ENCODE results near the gene TMEM150A. TPM values are rescaled to one million over a fixed set of nuclear protein-coding genes. Genes with fewer than 3 reads are reported as not detected.

The TMEM150A gene
- total and polyA plus RNA-seq, 2 of the 4 experiments (the other 2 are of a cell fraction), result 4.8 to 16.3 TPM

DNA sequence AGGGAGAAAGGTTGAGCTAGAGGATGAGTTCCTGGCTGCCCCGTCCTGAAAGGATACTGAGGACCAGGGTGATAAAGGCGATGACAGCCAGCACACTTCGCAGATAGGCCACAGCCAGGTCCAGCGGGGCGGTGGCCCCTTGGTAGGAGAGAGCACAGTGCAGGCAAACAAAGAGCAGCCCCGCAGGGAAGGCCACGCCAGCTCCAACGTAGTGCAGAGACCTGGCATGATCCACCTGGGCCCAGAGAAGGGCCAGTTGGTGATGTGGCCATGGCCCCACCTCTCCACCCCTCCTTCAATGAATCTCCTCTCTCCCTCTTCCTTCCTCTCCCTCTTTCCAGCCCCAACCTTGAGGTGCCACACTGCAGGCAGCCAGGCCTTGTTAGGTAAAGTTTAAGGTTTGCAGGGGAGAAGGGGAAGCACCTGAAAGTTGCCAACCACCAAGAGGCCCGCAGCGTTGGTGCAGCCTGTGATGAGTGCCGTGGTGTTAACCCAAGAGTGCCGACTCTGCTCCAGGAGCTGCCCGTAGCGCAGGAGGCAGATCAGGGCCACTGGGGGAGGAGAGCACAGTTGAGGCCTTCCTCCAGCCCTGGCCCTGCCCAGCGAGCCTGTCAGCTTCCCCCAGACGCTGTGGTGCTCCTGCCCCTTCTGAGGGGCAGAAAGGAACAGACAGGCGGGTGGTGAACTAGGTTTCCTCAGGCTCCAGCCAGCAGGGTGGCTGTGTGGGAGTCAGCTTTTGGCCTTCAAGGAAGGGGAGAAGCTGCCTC is 2.8 kb downstream of the TMEM150A start:
- H3K18ac ChIP-seq (ENCODE audit: low read depth, low read length), result no peak overlapping the region
- H4K8ac ChIP-seq (ENCODE audit: low read depth in 2 of 2, low read length in 2 of 2), result no peak overlapping the region
- no peak overlapping the region for H3K4ac ChIP-seq (ENCODE audit: low read depth, low read length)
- no peak overlapping the region for H3K4me3 ChIP-seq (ENCODE audit: insufficient read depth, low read depth, low read length)
- H3K79me1 ChIP-seq (ENCODE audit: low read depth in 1 of 2, low read length in 2 of 2), result peaks cover 24 to 70% of the 10 kb centered on the region in 2 experiments; a peak in 3 of 4 replicates
- DNase-seq (no peak), ATAC-seq (ENCODE audit: low read depth) (no peak)
- no peak overlapping the region for H3K56ac ChIP-seq (ENCODE audit: extremely low read depth, insufficient read depth, low read length)
- H2AK9ac ChIP-seq (replicated peaks; ENCODE audit: low read depth, low read length, poor library complexity), result peak overlapping the region; percentile 61
- BruUV-seq (replicated peaks), result no TSS peak
- no peak overlapping the region for H2AK5ac ChIP-seq (ENCODE audit: low read depth, low read length)
- in situ Hi-C loops (cut with MboI; ENCODE audit: low sequenced_read_pairs) (no loop called here), intact Hi-C loops (cut with micrococcal nuclease) (loop anchor here (5.0 kb wide), 1 partner anchor 37 kb away; the partner anchor contains the start of gene GGCX), dilution Hi-C loops (cut with HindIII; ENCODE audit: low sequenced_read_pairs, unreplicated experiment) (no loop called here)
- TF ChIP-seq, protein P1, sequence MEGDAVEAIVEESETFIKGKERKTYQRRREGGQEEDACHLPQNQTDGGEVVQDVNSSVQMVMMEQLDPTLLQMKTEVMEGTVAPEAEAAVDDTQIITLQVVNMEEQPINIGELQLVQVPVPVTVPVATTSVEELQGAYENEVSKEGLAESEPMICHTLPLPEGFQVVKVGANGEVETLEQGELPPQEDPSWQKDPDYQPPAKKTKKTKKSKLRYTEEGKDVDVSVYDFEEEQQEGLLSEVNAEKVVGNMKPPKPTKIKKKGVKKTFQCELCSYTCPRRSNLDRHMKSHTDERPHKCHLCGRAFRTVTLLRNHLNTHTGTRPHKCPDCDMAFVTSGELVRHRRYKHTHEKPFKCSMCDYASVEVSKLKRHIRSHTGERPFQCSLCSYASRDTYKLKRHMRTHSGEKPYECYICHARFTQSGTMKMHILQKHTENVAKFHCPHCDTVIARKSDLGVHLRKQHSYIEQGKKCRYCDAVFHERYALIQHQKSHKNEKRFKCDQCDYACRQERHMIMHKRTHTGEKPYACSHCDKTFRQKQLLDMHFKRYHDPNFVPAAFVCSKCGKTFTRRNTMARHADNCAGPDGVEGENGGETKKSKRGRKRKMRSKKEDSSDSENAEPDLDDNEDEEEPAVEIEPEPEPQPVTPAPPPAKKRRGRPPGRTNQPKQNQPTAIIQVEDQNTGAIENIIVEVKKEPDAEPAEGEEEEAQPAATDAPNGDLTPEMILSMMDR (conservative IDR thresholded peaks at IDR 0.05; ENCODE audit: low read depth, low read length), result no peak
- TF ChIP-seq MAZ (IDR thresholded peaks at IDR 0.05; ENCODE audit: borderline replicate concordance, low read depth, low read length) (no peak), CEBPB (IDR thresholded peaks at IDR 0.05; ENCODE audit: low read depth, low read length) (no peak), BHLHE40 (IDR thresholded peaks at IDR 0.05; ENCODE audit: low read depth, low read length) (no peak), NFE2L2 (IDR thresholded peaks at IDR 0.05; ENCODE audit: low read depth, low read length) (no peak), MXI1 (IDR thresholded peaks at IDR 0.05; ENCODE audit: borderline replicate concordance, low read depth, low read length) (no peak), POLR2A (IDR thresholded peaks at IDR 0.05; ENCODE audit: low read depth, low read length) (no peak), RAD21 (IDR thresholded peaks at IDR 0.05; ENCODE audit: low read length) (no peak), CHD1 (IDR thresholded peaks at IDR 0.05; ENCODE audit: low read depth, low read length) (no peak), RFX5 (IDR thresholded peaks at IDR 0.05; ENCODE audit: low read depth, low read length) (no peak), RCOR1 (IDR thresholded peaks at IDR 0.05; ENCODE audit: insufficient replicate concordance, low read length) (no peak), SMC3 (IDR thresholded peaks at IDR 0.05; ENCODE audit: low read depth, low read length) (no peak)
- TF ChIP-seq, protein P2, sequence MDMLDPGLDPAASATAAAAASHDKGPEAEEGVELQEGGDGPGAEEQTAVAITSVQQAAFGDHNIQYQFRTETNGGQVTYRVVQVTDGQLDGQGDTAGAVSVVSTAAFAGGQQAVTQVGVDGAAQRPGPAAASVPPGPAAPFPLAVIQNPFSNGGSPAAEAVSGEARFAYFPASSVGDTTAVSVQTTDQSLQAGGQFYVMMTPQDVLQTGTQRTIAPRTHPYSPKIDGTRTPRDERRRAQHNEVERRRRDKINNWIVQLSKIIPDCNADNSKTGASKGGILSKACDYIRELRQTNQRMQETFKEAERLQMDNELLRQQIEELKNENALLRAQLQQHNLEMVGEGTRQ (IDR thresholded peaks at IDR 0.05; ENCODE audit: low read depth, low read length), result no peak
- peaks cover 26% of the 10 kb centered on the region for H3K36me3 ChIP-seq (ENCODE audit: control insufficient read depth, insufficient read depth, low read length)
- H2BK15ac ChIP-seq (ENCODE audit: low read depth, low read length), result no peak overlapping the region
- H3K4me2 ChIP-seq (ENCODE audit: low read depth, low read length), result no peak overlapping the region
- no peak overlapping the region for H3K23ac ChIP-seq (ENCODE audit: low read depth, low read length)
- no peak overlapping the region for H3K14ac ChIP-seq (replicated peaks; ENCODE audit: low read depth, low read length)
- no peak overlapping the region for H2AFZ ChIP-seq (replicated peaks; ENCODE audit: low read length, poor library complexity)
- no peak overlapping the region for H2BK5ac ChIP-seq (ENCODE audit: low read depth, low read length, poor library complexity, severe bottlenecking)
- no peak overlapping the region for H3K9ac ChIP-seq (ENCODE audit: low read depth, low read length)
- no peak overlapping the region for H2BK120ac ChIP-seq (ENCODE audit: low read depth, low read length)
- no peaks in the 10 kb centered on the region for H3K27me3 ChIP-seq (ENCODE audit: control insufficient read depth, insufficient read depth, low read length)
- H2BK20ac ChIP-seq (ENCODE audit: low read depth, low read length), result no peak overlapping the region
- POLR2A ChIA-PET (ENCODE audit: unreplicated experiment), result interaction anchor here (0.5 to 0.9 kb wide), 2 partner anchors 181 to 245 kb away, joined by 3 read pairs; partner anchors contain the start of genes ELMOD3, RETSAT and SH2D6
- no peak overlapping the region for H4K5ac ChIP-seq (ENCODE audit: low read depth, low read length)
- peaks cover 22% of the 10 kb centered on the region for H3K9me1 ChIP-seq (ENCODE audit: insufficient read depth, low read length)
- CTCF ChIA-PET, result no interaction called here
- no peak overlapping the region for H3K27ac ChIP-seq (ENCODE audit: insufficient read depth, low read length)
- 92% methylated on average over 12 of the region's 17 CpGs; no CpG with 5 or more reads in 1 of the 2 experiments for whole genome bisulfite sequencing, 2 experiments (ENCODE audit: extremely low coverage in 2 of 2, insufficient read length in 1 of 2)
- H4K91ac ChIP-seq (ENCODE audit: insufficient read depth, low read depth, low read length), result no peak overlapping the region
- no peaks in the 10 kb centered on the region for H3K9me3 ChIP-seq (ENCODE audit: control insufficient read depth, insufficient read depth, low read length)
- peaks cover 16% of the 10 kb centered on the region for H4K20me1 ChIP-seq (ENCODE audit: insufficient read depth, low read length)
- peaks cover 18% of the 10 kb centered on the region for H3K4me1 ChIP-seq (ENCODE audit: control insufficient read depth, insufficient read depth, low read length)

Data from IMR-90 (cell line).